HUES48 (cell line): Measurements from ENCODE around the gene UCMA.
A peak's percentile ranks its signal among the peaks of the same experiment; 100 is the strongest.
"Not testable (repeated sequence)": the region's sequence is repeated elsewhere in the genome, so short reads cannot be mapped to it uniquely, and the experiment has no call there.

Source experiments
- H3K27ac ChIP-seq: one replicate; pipeline ENCODE4 v1.7.0; 2013; ENCODE audit warnings: low read depth, low read length, inconsistent platforms
- H3K27me3 ChIP-seq: 2 replicates; pipeline ENCODE4 v1.6.1; 2013; ENCODE audit warnings: mild to moderate bottlenecking, low read length; ENCODE audit not compliant: control insufficient read depth, insufficient read depth
- H3K36me3 ChIP-seq: 2 replicates; pipeline ENCODE4 v1.6.1; 2013; ENCODE audit warnings: low read length; ENCODE audit not compliant: control insufficient read depth, insufficient read depth
- H3K4me1 ChIP-seq: 2 replicates; pipeline ENCODE4 v1.6.1; 2013; ENCODE audit warnings: mild to moderate bottlenecking, low read length; ENCODE audit not compliant: control insufficient read depth, insufficient read depth
- H3K4me3 ChIP-seq: 2 replicates; pipeline ENCODE4 v1.5.1; 2013; ENCODE audit warnings: mild to moderate bottlenecking, low read depth, low read length
- H3K9ac ChIP-seq: 2 replicates; pipeline ENCODE4 v1.6.1; 2013; ENCODE audit warnings: mild to moderate bottlenecking, low read depth, low read length, moderate library complexity
- H3K9me3 ChIP-seq: 2 replicates; pipeline ENCODE4 v1.6.1; 2013; ENCODE audit warnings: low read length; ENCODE audit not compliant: control insufficient read depth, insufficient read depth

Gene UCMA

GRCh38 chr10:13234172-13234571 is at the start of gene UCMA:
Gene UCMA, minus strand, starts transcription at chr10:13234374. Its CDS starts 116 bp downstream, at chr10:13234258.
- Histone ChIP-seq H3K27me3 (no peaks in the 10 kb centered on the region), H3K4me3 (no peak within 1 kb of the TSS), H3K36me3 (no peaks in the 10 kb centered on the region), H3K27ac (no peak within 1 kb of the TSS), H3K4me1 (peaks cover 17% of the 10 kb centered on the region), H3K9ac (no peak within 1 kb of the TSS), H3K9me3 (no peaks in the 10 kb centered on the region)

DNA sequence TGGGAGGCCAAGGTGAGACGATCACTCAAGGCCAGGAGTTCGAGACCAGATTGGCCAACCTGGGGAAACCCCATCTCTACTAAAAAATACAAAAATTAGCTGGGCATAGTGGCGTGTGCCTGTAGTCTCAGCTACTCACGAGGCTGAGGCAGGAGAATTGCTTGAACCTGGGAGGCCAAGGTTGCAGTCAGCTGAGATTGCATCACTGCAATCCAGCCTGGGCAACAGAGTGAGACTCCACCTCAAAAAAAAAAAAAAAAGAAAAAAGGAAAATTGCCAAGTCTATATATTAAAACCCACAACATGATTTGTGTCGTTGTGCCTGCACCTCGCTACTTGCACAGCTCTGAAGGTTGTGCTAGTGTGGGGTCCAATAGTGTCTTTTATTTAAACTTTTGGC is 48.2 kb upstream of the UCMA start:
- H3K4me1 ChIP-seq, H3K9ac ChIP-seq, H3K27me3 ChIP-seq, H3K4me3 ChIP-seq, H3K27ac ChIP-seq, H3K36me3 ChIP-seq, H3K9me3 ChIP-seq: not testable (repeated sequence)

- Histone ChIP-seq H3K36me3 (no peaks in the 10 kb centered on the region; the same call in 1 of the 2 replicates), H3K9ac (no peak overlapping the region), H3K4me1 (peaks cover 5% of the 10 kb centered on the region), H3K27me3 (no peaks in the 10 kb centered on the region), H3K9me3 (no peaks in the 10 kb centered on the region), H3K4me3 (no peak overlapping the region), H3K27ac (no peak overlapping the region)
Observed at GRCh38 chr10:13276749-13277365, 42.7 kb upstream of the UCMA start.

- H3K27me3 ChIP-seq, H3K27ac ChIP-seq, H3K4me3 ChIP-seq, H3K9me3 ChIP-seq, H3K36me3 ChIP-seq, H3K9ac ChIP-seq: not testable (repeated sequence)
- H3K4me1 ChIP-seq: peaks cover 13% of the 10 kb centered on the region
Observed at GRCh38 chr10:13276146-13276545, 42.0 kb upstream of the UCMA start.

DNA sequence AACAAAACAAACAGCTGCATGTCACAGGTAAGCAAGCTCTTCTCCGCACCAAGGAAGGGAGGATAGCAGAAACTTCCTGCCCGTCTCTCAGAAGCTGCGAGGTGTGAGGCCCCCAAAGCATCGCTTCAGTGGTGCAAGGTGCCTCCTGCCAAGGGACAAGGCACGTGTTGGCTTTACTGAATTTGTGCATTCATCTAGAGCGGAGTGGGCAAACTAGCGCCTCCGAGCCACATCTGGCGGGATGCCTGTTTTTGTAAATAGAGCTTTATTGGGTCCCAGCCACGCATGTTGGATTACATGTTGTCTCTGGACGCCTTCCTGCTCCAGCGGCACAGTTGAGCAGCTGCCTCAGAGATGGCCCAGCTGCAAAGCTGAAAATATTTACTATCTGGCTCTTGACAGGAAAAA is 38.0 kb upstream of the UCMA start:
- H3K4me3 ChIP-seq: no peak overlapping the region
- no peak overlapping the region for H3K9ac ChIP-seq
- no peaks in the 10 kb centered on the region for H3K9me3 ChIP-seq
- H3K36me3 ChIP-seq: no peaks in the 10 kb centered on the region
- peaks cover 13% of the 10 kb centered on the region for H3K4me1 ChIP-seq
- no peak overlapping the region for H3K27ac ChIP-seq
- no peaks in the 10 kb centered on the region for H3K27me3 ChIP-seq

DNA sequence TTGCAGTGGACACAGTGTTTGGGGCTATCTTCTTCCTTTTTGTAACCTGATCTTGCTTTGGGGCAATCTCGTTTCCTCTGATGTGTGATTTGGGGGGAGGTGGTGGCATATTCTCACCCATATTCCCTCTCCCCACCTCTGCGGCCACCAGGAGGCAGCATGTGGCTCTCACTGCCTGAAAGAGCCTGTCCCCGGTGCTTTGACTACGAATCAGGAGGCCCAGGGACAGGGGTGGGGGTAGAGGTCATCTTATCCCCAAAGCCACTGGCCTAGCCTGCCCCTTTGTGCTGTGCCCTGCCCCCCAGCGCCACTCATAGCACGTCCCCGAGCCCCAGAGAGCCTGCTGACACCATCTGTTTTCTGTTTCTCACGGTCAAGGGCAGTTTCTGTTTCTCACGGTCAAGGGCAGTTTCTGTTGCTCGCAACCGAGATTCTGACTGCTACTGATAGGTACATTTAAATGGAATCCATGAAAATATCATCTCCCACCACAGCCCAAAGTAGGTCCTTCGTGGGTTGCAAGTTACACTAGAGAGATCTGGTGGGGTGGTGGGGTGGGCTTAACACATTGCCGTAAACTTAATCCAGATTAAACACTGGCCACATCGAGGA is 37.5 kb upstream of the UCMA start:
- Histone ChIP-seq H3K27me3 (no peaks in the 10 kb centered on the region), H3K27ac (peak overlapping the region; percentile 38), H3K4me1 (peaks cover 13% of the 10 kb centered on the region), H3K4me3 (no peak overlapping the region), H3K9me3 (no peaks in the 10 kb centered on the region), H3K36me3 (no peaks in the 10 kb centered on the region), H3K9ac (no peak overlapping the region)

- H3K4me1 ChIP-seq: peaks cover 13% of the 10 kb centered on the region
- no peaks in the 10 kb centered on the region for H3K9me3 ChIP-seq
- H3K4me3 ChIP-seq: no peak overlapping the region
- no peak overlapping the region for H3K9ac ChIP-seq
- no peak overlapping the region for H3K27ac ChIP-seq
- H3K36me3 ChIP-seq: no peaks in the 10 kb centered on the region
- H3K27me3 ChIP-seq: no peaks in the 10 kb centered on the region
Observed at GRCh38 chr10:13270877-13271551, 36.8 kb upstream of the UCMA start.

DNA sequence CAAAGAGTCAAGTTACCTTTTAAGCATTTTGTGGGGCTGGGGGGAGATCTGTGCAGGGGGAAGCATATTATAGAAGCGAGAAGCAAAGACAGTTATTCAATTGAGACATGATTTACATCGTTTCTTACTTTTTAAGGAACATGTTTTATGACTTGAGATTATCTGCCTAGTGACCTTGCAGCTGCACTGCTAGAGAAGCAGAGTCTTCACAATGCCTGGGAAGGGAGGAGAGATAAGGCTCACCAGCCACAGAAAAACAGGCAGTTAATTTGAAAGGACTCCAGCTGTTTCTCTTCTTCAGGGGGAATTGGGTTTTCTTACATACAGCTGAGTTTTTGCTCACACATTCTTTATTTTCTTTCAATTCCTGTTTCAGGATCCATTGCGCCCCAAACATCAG is 34.7 kb upstream of the UCMA start:
- H3K4me3 ChIP-seq: no peak overlapping the region
- no peaks in the 10 kb centered on the region for H3K9me3 ChIP-seq
- H3K4me1 ChIP-seq: peaks cover 13% of the 10 kb centered on the region
- no peaks in the 10 kb centered on the region for H3K36me3 ChIP-seq
- H3K27ac ChIP-seq: peak overlapping the region; percentile 50
- no peak overlapping the region for H3K9ac ChIP-seq
- H3K27me3 ChIP-seq: no peaks in the 10 kb centered on the region

GRCh38 chr10:13268310-13268709 is 34.1 kb upstream of the UCMA start:
- H3K9ac ChIP-seq: no peak overlapping the region
- no peak overlapping the region for H3K4me3 ChIP-seq
- peaks cover 13% of the 10 kb centered on the region for H3K4me1 ChIP-seq
- H3K27ac ChIP-seq: no peak overlapping the region
- H3K27me3 ChIP-seq: no peaks in the 10 kb centered on the region
- H3K36me3 ChIP-seq: no peaks in the 10 kb centered on the region
- H3K9me3 ChIP-seq: no peaks in the 10 kb centered on the region

DNA sequence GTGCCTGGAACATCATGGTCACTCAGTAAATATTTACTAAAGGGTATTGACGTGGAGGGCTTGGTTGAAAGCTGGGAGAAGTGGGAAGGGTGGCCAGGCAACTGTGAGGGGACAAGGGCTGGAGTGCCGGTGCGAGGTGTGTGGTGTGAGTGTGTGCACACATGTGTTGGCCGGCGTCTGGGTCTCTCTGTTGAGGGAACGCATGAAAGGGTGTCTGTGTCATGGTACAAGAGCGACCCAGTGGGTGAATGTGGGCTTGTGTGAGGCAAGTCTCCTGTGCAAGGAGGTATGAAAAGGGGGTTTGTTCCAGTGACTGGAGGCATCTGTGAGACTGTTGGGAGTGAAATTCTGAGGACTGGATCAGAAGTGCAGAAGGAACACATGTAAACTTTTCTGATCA is 29.4 kb upstream of the UCMA start:
- Histone ChIP-seq H3K36me3 (no peaks in the 10 kb centered on the region), H3K27me3 (no peaks in the 10 kb centered on the region), H3K27ac (no peak overlapping the region), H3K9me3 (no peaks in the 10 kb centered on the region), H3K4me3 (no peak overlapping the region), H3K9ac (no peak overlapping the region), H3K4me1 (no peaks in the 10 kb centered on the region)

DNA sequence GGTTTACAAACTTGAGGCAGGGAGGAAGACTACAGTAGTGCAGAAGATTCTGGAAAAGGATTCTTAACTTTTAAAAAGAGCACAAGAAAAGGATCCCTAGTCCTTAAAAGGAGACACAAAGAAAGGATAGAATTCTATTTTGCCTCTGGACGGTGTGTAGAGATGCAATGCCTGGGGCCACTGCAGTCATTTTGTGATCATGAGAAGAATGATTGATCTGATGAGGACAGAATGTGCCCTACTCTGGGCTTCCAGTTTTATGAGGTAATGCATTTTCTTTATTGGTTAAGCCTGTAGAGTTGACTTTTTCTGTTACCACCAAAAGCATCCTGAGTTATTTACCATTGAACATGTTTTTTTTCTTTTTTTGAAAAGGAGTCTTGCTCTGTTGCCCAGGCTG is 28.3 kb upstream of the UCMA start:
- Histone ChIP-seq H3K4me3 (no peak overlapping the region), H3K27me3 (no peaks in the 10 kb centered on the region), H3K4me1 (no peaks in the 10 kb centered on the region), H3K9ac (no peak overlapping the region), H3K27ac (no peak overlapping the region), H3K9me3 (no peaks in the 10 kb centered on the region), H3K36me3 (no peaks in the 10 kb centered on the region)
